B cell (primary cell): ENCODE data around the gene TBCA. TPM values are rescaled to one million over a fixed set of nuclear protein-coding genes. Genes with fewer than 3 reads are reported as not detected.

Experiments used
- ATAC-seq: fragments of 200-7000 bp; cut with Tn5 transposase; one replicate; pipeline ENCODE4 v1.10.0; 2021; ENCODE audit warnings: low read depth, mild to moderate bottlenecking, moderate number of reproducible peaks, moderate library complexity
- CTCF ChIA-PET: fragments of 350-600 bp; sonication (Branson Sonifier 250); formaldehyde crosslinking; loops from one replicate; lab custom pipeline; 2021; ENCODE audit warnings: antibody characterized with exemption, inconsistent platforms; lab: Charles Lee
- POLR2A ChIA-PET: fragments of 350-600 bp; sonication (Branson Sonifier 250); formaldehyde crosslinking; loops from one replicate; lab custom pipeline; 2021; ENCODE audit warnings: antibody characterized with exemption; lab: Charles Lee
- DNase-seq: peaks from one replicate; pipeline ENCODE4 v3.0.0; 2013
- H2AFZ ChIP-seq: 2 replicates; pipeline ENCODE4 v1.6.1; 2012; ENCODE audit warnings: mild to moderate bottlenecking, low read depth, low read length; ENCODE audit not compliant: insufficient read depth, poor library complexity, severe bottlenecking
- H3K27ac ChIP-seq, 2 donors: 1 replicate in 1 of 2; 2 replicates in 1 of 2; pipeline ENCODE4 v1.5.1; 2012 to 2013; ENCODE audit warnings: low read length in 2 of 2, mild to moderate bottlenecking in 2 of 2, moderate library complexity in 1 of 2
- H3K27me3 ChIP-seq, 4 experiments: fragments of 200-600 bp in 1 of 4; sonication (generic) in 1 of 4; replicated peaks in 1 of 4; 1 replicate in 2 of 4; 2 replicates in 2 of 4; pipeline versions ENCODE4 v1.6.1 to v1.7.0; 2013 to 2016; ENCODE audit warnings: low read length in 3 of 4, mild to moderate bottlenecking in 2 of 4, mixed read lengths in 1 of 4, moderate library complexity in 1 of 4; ENCODE audit not compliant: insufficient read depth in 4 of 4, control insufficient read depth in 3 of 4; ENCODE audit errors: control extremely low read depth in 1 of 4
- H3K36me3 ChIP-seq, 2 experiments: replicated peaks in 1 of 2; 1 replicate in 1 of 2; 2 replicates in 1 of 2; pipeline versions ENCODE4 v1.6.1 to v1.7.1; 2013; ENCODE audit warnings: low read length in 1 of 2; ENCODE audit not compliant: insufficient read depth in 2 of 2, control insufficient read depth in 1 of 2; ENCODE audit errors: control extremely low read depth in 1 of 2, extremely low read depth in 1 of 2
- H3K4me1 ChIP-seq, 2 donors: fragments of 200-600 bp in 1 of 2; sonication (generic) in 1 of 2; 1 replicate in 1 of 2; 2 replicates in 1 of 2; pipeline versions ENCODE4 v1.5.1 to v1.6.1; 2013 to 2017; ENCODE audit warnings: low read length in 2 of 2; ENCODE audit not compliant: control insufficient read depth in 2 of 2, insufficient read depth in 2 of 2
- H3K4me2 ChIP-seq: replicated peaks from 2 replicates; pipeline ENCODE3; 2012; ENCODE audit warnings: mild to moderate bottlenecking, low read depth, low read length; ENCODE audit not compliant: poor library complexity, severe bottlenecking
- H3K4me3 ChIP-seq, 5 experiments: fragments of 200-600 bp in 1 of 5; sonication (generic) in 1 of 5; 1 replicate in 3 of 5; 2 replicates in 2 of 5; pipeline versions ENCODE4 v1.5.1 to v1.7.0; 2011 to 2016; ENCODE audit warnings: low read length in 4 of 5, mild to moderate bottlenecking in 4 of 5, low read depth in 2 of 5, control low read depth in 1 of 5, moderate library complexity in 1 of 5; ENCODE audit not compliant: insufficient read depth in 1 of 5; ENCODE audit errors: control extremely low read depth in 1 of 5, extremely low read depth in 1 of 5
- H3K79me2 ChIP-seq: fragments of 200-600 bp; sonication (generic); one replicate; pipeline ENCODE4 v1.6.0; 2016; ENCODE audit warnings: low read length; ENCODE audit not compliant: control insufficient read depth, insufficient read depth
- H3K9ac ChIP-seq: fragments of 200-600 bp; sonication (generic); 2 replicates; pipeline ENCODE4 v1.6.1; 2017; ENCODE audit warnings: mild to moderate bottlenecking, low read length, moderate library complexity
- H3K9me3 ChIP-seq, 3 donors: one replicate each; pipeline versions ENCODE4 v1.6.1 to v1.7.1; 2013; ENCODE audit warnings: low read length in 2 of 3; ENCODE audit not compliant: control insufficient read depth in 2 of 3, insufficient read depth in 1 of 3; ENCODE audit errors: control extremely low read depth in 1 of 3
- H4K20me1 ChIP-seq: 2 replicates; pipeline ENCODE4 v1.6.0; 2012; ENCODE audit warnings: mild to moderate bottlenecking, low read length; ENCODE audit not compliant: insufficient read depth, control insufficient read depth, poor library complexity, severe bottlenecking
- H3K27ac Mint-ChIP-seq: one replicate; pipeline ENCODE4 v1.8.0; 2021; ENCODE audit warnings: mixed read lengths
- H3K27me3 Mint-ChIP-seq: one replicate; pipeline ENCODE4 v1.8.0; 2021; ENCODE audit warnings: mixed read lengths
- H3K4me1 Mint-ChIP-seq: one replicate; pipeline ENCODE4 v1.8.0; 2021; ENCODE audit warnings: mixed read lengths
- H3K4me3 Mint-ChIP-seq: one replicate; pipeline ENCODE4 v1.8.0; 2021; ENCODE audit warnings: mixed read lengths
- H3K9me3 Mint-ChIP-seq: one replicate; pipeline ENCODE4 v1.8.0; 2022; ENCODE audit warnings: mixed read lengths; ENCODE audit not compliant: insufficient read depth
- EZH2 ChIP-seq: IDR thresholded peaks from 2 replicates; pipeline ENCODE4 v1.6.1; 2012; ENCODE audit warnings: borderline replicate concordance, low read depth, mild to moderate bottlenecking, moderate library complexity, low read length; ENCODE audit not compliant: insufficient read depth, poor library complexity, severe bottlenecking
- WGBS: methylation state at CpG from one replicate; pipeline ENCODE4 v1.1.5; 2013; ENCODE audit warnings: missing lambda C conversion rate; ENCODE audit not compliant: insufficient coverage; 5-methylcytosine and 5-hydroxymethylcytosine counted together
- intact Hi-C: fragments of 100-400 bp; cut with micrococcal nuclease; formaldehyde crosslinking; loops from one replicate; pipeline ENCODE4 v1.10.0; 2022
- polyA plus RNA-seq: library from polyadenylated mRNA; depleted of rRNA; stranded (reverse); fragments of >200 nt; gene quantifications from 2 replicates; pipeline ENCODE4 v1.2.3, GENCODE V29; 2012
- total RNA-seq, 2 donors: library from RNA; stranded (reverse); fragments of 120-200 nt in 1 of 2; gene quantifications; 1 replicate in 1 of 2; 2 replicates in 1 of 2; pipeline versions ENCODE4 v1.2.3 to v1.2.4, GENCODE V29; 2013 to 2022
- TF ChIP-seq, protein P1 (sequence below): fragments of 200-600 bp; IDR thresholded peaks from one replicate; pipeline ENCODE4 v1.8.0; 2022; ENCODE audit warnings: antibody characterized with exemption, mild to moderate bottlenecking

The TBCA gene
- total and polyA plus RNA-seq, 2 donors (not counting 1 experiment from before 2014, with no cell fraction given), result 22.3 to 110 TPM

DNA sequence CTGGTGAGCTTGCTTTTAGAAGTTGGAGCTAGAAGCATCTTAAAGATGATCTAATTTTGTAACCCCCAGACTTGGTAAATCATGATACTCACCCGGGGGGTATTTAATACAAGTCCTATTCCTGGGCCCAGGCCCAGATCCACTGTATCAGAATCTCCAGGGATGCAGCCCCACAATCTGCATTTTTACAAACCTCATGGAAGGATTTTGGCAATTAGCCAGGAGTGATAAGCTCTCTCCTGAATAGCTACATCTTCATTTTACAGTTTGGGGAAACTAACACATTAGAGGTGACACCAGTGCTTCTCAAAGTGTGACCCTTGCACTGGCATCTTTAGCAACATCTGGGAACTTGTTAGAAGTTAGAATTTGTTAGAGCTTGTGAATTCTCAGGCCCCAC is 106.5 kb downstream of the TBCA start:
- CTCF ChIA-PET, result no interaction called here
- Histone ChIP-seq H3K79me2 (no peaks in the 10 kb centered on the region), H3K36me3 (no peaks in the 10 kb centered on the region), H3K9me3 (no peaks in the 10 kb centered on the region), H3K4me1 (no peaks in the 10 kb centered on the region), H3K4me2 (no peak overlapping the region), H3K27me3 (peaks cover 0 to 12% (median 0%) of the 10 kb centered on the region in 4 experiments), H3K4me3 (no peak overlapping the region), H3K27ac (no peak overlapping the region), H4K20me1 (no peaks in the 10 kb centered on the region), H3K9ac (no peak overlapping the region), H2AFZ (no peak overlapping the region)
- no peak overlapping the region for H3K27ac Mint-ChIP-seq
- ATAC-seq, result no peak
- no peaks in the 10 kb centered on the region for H3K9me3 Mint-ChIP-seq
- POLR2A ChIA-PET, result no interaction called here
- intact Hi-C loops, result no loop called here
- H3K4me3 Mint-ChIP-seq, result no peak overlapping the region
- whole genome bisulfite sequencing, result no CpG with 5 or more reads among the region's 1 CpG
- no peak for DNase-seq
- H3K4me1 Mint-ChIP-seq, result no peaks in the 10 kb centered on the region
- TF ChIP-seq, protein P1, sequence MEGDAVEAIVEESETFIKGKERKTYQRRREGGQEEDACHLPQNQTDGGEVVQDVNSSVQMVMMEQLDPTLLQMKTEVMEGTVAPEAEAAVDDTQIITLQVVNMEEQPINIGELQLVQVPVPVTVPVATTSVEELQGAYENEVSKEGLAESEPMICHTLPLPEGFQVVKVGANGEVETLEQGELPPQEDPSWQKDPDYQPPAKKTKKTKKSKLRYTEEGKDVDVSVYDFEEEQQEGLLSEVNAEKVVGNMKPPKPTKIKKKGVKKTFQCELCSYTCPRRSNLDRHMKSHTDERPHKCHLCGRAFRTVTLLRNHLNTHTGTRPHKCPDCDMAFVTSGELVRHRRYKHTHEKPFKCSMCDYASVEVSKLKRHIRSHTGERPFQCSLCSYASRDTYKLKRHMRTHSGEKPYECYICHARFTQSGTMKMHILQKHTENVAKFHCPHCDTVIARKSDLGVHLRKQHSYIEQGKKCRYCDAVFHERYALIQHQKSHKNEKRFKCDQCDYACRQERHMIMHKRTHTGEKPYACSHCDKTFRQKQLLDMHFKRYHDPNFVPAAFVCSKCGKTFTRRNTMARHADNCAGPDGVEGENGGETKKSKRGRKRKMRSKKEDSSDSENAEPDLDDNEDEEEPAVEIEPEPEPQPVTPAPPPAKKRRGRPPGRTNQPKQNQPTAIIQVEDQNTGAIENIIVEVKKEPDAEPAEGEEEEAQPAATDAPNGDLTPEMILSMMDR, result no peak
- no peak for TF ChIP-seq EZH2
- H3K27me3 Mint-ChIP-seq, result peaks cover 22% of the 10 kb centered on the region

DNA sequence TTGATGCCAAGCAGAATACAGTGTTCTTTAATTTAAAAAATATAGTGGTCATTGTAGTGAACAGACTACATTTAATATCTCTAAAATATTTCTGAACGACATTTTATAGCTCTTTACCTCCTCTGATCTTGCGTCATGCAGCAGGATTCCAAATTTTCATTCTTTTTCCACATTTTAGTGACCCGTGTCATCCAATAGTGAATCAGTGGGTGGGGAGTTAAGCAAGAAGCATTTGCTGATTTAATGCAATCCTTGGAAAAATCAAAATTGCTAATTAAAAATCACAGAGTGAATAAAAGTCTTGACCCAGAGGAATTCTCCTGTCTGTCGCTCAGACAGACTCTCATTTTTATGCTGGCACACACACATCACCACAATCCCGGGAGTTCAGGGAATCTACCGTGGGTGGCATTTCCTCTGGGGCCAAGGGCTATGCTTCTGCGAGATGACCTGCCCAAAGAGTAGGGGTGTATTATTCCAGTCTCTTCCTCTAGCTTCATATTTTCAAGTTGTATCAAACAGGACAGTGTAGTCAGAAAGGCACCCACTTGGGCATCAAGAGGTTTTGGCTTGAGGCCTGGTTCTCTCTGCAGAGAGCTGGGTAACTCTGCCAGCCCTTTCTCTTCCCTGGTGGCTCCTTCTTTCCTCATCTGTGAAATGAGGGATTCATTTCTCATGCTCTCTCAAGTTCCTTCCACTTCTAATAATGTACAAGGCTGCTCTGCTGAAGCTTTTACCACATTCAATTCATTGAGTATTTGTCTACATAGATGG is 112.9 kb downstream of the TBCA start:
- Mint-ChIP-seq H3K27ac (no peak overlapping the region), H3K27me3 (peaks cover 15% of the 10 kb centered on the region), H3K4me3 (no peak overlapping the region), H3K4me1 (no peaks in the 10 kb centered on the region), H3K9me3 (no peaks in the 10 kb centered on the region)
- TF ChIP-seq, protein P1, result no peak
- TF ChIP-seq EZH2, result no peak
- H3K9me3 ChIP-seq, result no peaks in the 10 kb centered on the region
- no peak overlapping the region for H3K4me3 ChIP-seq
- ATAC-seq (no peak), DNase-seq (no peak)
- no peaks in the 10 kb centered on the region for H3K4me1 ChIP-seq
- H3K4me2 ChIP-seq, result no peak overlapping the region
- no peaks in the 10 kb centered on the region for H3K79me2 ChIP-seq
- no peaks in the 10 kb centered on the region for H3K36me3 ChIP-seq
- H3K27ac ChIP-seq, result no peak overlapping the region
- H4K20me1 ChIP-seq, result no peaks in the 10 kb centered on the region
- ChIA-PET CTCF (no interaction called here), POLR2A (no interaction called here)
- no peak overlapping the region for H2AFZ ChIP-seq
- no peak overlapping the region for H3K9ac ChIP-seq
- intact Hi-C loops, result no loop called here
- 80% methylated on average over 1 of the region's 7 CpGs for WGBS
- H3K27me3 ChIP-seq, result peaks cover 0 to 8% (median 0%) of the 10 kb centered on the region in 4 experiments
